A549 (cell line): Measurements from ENCODE around the gene KLHL29.

Experiments used
- EP300 ChIP-seq, 2 experiments: fragments of >200 bp; sonication (Bioruptor Twin); formaldehyde crosslinking; IDR thresholded peaks; 2 replicates in 1 of 2; 3 replicates in 1 of 2; pipeline ENCODE4 v1.6.1; 2016 to 2017
- ESRRA ChIP-seq: fragments of 150-350 bp; IDR thresholded peaks from 2 replicates; pipeline ENCODE4 v1.6.1; 2014; ENCODE audit warnings: mild to moderate bottlenecking, low read length, borderline replicate concordance
- FOSL2 ChIP-seq, 2 experiments: fragments of 450-650 bp in 1 of 2; fragments of >200 bp in 1 of 2; sonication (Bioruptor Twin) in 1 of 2; formaldehyde crosslinking; IDR thresholded peaks; 2 replicates each; pipeline versions ENCODE4 v1.5.0 to v1.6.1; 2016 to 2020; ENCODE audit warnings: mild to moderate bottlenecking in 1 of 2, moderate library complexity in 1 of 2
- KDM1A ChIP-seq: fragments of 200-600 bp; sonication (generic); IDR thresholded peaks from 2 replicates; pipeline ENCODE4 v1.6.1; 2016; ENCODE audit warnings: low read depth, mild to moderate bottlenecking
- POLR2A ChIP-seq: IDR thresholded peaks from 2 replicates; pipeline ENCODE4 v1.6.1; 2012; ENCODE audit warnings: mild to moderate bottlenecking, low read length
- SREBF2 ChIP-seq: fragments of 450-650 bp; IDR thresholded peaks from 2 replicates; pipeline ENCODE4 v1.6.1; 2014; ENCODE audit warnings: mild to moderate bottlenecking, moderate library complexity
- TF ChIP-seq, protein P1 (sequence below): fragments of >200 bp; sonication (Bioruptor Twin); formaldehyde crosslinking; IDR thresholded peaks from 3 replicates; pipeline ENCODE4 v1.5.1; 2016
- TF ChIP-seq, protein P2 (sequence below): fragments of 450-650 bp; IDR thresholded peaks from 2 replicates; pipeline ENCODE4 v1.6.1; 2014; ENCODE audit warnings: antibody characterized with exemption

GRCh38 chr2:23624915-23625314 lies 239.9 kb downstream of the KLHL29 start:
- TF ChIP-seq ESRRA = no peak
- no peak for TF ChIP-seq EP300 (IDR thresholded peaks at IDR 0.05)
- no peak for TF ChIP-seq POLR2A
- no peak for TF ChIP-seq FOSL2 (IDR thresholded peaks at IDR 0.05)
- TF ChIP-seq FOSL2 (CRISPR knock-in tag; IDR thresholded peaks at IDR 0.05) = no peak
- TF ChIP-seq, protein P1, sequence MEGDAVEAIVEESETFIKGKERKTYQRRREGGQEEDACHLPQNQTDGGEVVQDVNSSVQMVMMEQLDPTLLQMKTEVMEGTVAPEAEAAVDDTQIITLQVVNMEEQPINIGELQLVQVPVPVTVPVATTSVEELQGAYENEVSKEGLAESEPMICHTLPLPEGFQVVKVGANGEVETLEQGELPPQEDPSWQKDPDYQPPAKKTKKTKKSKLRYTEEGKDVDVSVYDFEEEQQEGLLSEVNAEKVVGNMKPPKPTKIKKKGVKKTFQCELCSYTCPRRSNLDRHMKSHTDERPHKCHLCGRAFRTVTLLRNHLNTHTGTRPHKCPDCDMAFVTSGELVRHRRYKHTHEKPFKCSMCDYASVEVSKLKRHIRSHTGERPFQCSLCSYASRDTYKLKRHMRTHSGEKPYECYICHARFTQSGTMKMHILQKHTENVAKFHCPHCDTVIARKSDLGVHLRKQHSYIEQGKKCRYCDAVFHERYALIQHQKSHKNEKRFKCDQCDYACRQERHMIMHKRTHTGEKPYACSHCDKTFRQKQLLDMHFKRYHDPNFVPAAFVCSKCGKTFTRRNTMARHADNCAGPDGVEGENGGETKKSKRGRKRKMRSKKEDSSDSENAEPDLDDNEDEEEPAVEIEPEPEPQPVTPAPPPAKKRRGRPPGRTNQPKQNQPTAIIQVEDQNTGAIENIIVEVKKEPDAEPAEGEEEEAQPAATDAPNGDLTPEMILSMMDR = no peak
- no peak for TF ChIP-seq KDM1A
- TF ChIP-seq, protein P2, sequence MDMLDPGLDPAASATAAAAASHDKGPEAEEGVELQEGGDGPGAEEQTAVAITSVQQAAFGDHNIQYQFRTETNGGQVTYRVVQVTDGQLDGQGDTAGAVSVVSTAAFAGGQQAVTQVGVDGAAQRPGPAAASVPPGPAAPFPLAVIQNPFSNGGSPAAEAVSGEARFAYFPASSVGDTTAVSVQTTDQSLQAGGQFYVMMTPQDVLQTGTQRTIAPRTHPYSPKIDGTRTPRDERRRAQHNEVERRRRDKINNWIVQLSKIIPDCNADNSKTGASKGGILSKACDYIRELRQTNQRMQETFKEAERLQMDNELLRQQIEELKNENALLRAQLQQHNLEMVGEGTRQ = no peak
- no peak for TF ChIP-seq SREBF2
